Gastroesophageal sphincter (tissue), 4 donors: ENCODE measurements around the gene TEX22. TPM values are rescaled to one million over a fixed set of nuclear protein-coding genes. Genes with fewer than 3 reads are reported as not detected.
A peak's percentile ranks its signal among the peaks of the same experiment; 100 is the strongest.

Source experiments
- ATAC-seq: fragments of 150-250 bp; one replicate; pipeline ENCODE4 v1.9.1; 2016; ENCODE audit warnings: mild to moderate bottlenecking, moderate library complexity
- H3K27ac ChIP-seq, 4 donors: fragments of 200-600 bp; sonication (generic) in 3 of 4; 1 replicate in 3 of 4; 2 replicates in 1 of 4; pipeline ENCODE4 v1.5.1; 2016 to 2019
- H3K27me3 ChIP-seq: fragments of 200-600 bp; sonication (generic); one replicate; pipeline ENCODE4 v1.5.1; 2019
- H3K36me3 ChIP-seq, 2 donors: fragments of 200-600 bp; sonication (generic); one replicate each; pipeline ENCODE4 v1.5.1; 2019; ENCODE audit warnings: control low read depth in 1 of 2
- H3K4me1 ChIP-seq, 3 donors: fragments of 200-600 bp; sonication (generic); 1 replicate in 2 of 3; 2 replicates in 1 of 3; pipeline ENCODE4 v1.5.1; 2016 to 2019; ENCODE audit warnings: control low read depth in 2 of 3
- H3K4me3 ChIP-seq, 2 donors: fragments of 200-600 bp; sonication (generic); one replicate each; pipeline ENCODE4 v1.5.1; 2019; ENCODE audit warnings: mild to moderate bottlenecking in 1 of 2, moderate library complexity in 1 of 2
- H3K9me3 ChIP-seq, 3 donors: fragments of 200-600 bp; sonication (generic); one replicate each; pipeline ENCODE4 v1.5.1; 2017 to 2019; ENCODE audit warnings: control low read depth in 2 of 3
- EP300 ChIP-seq: sonication (generic); formaldehyde crosslinking; IDR thresholded peaks from one replicate; pipeline ENCODE4 v1.6.1; 2017; ENCODE audit warnings: antibody characterized with exemption, mild to moderate bottlenecking
- POLR2A ChIP-seq, 2 donors: fragments of 450-650 bp; IDR thresholded peaks; one replicate each; pipeline ENCODE4 v1.6.1; 2017; ENCODE audit warnings: antibody characterized with exemption in 2 of 2, mild to moderate bottlenecking in 2 of 2, moderate library complexity in 1 of 2
- POLR2AphosphoS5 ChIP-seq: sonication (generic); formaldehyde crosslinking; IDR thresholded peaks from one replicate; pipeline ENCODE4 v1.6.1; 2017; ENCODE audit warnings: antibody characterized with exemption
- WGBS, 2 donors: methylation state at CpG; one replicate each; pipeline ENCODE4 v1.1.5; 2018; ENCODE audit warnings: low coverage in 1 of 2; 5-methylcytosine and 5-hydroxymethylcytosine counted together
- total RNA-seq, 4 donors: library from RNA; depleted of rRNA; stranded (reverse); fragments of >200 nt; gene quantifications; one replicate each; pipeline ENCODE4 v1.1.0, GENCODE V29; 2016
- TF ChIP-seq, protein P1 (sequence below), 4 experiments: fragments of 200-600 bp in 2 of 4; fragments of 450-650 bp in 2 of 4; sonication (generic) in 1 of 4; IDR thresholded peaks; one replicate each; pipeline ENCODE4 v1.5.1; 2017 to 2019; ENCODE audit warnings: antibody characterized with exemption in 4 of 4, mild to moderate bottlenecking in 2 of 4, moderate library complexity in 2 of 4

TEX22 gene
- total RNA-seq, 4 donors from 2014 or later = 0.42 TPM; not detected in 3

DNA sequence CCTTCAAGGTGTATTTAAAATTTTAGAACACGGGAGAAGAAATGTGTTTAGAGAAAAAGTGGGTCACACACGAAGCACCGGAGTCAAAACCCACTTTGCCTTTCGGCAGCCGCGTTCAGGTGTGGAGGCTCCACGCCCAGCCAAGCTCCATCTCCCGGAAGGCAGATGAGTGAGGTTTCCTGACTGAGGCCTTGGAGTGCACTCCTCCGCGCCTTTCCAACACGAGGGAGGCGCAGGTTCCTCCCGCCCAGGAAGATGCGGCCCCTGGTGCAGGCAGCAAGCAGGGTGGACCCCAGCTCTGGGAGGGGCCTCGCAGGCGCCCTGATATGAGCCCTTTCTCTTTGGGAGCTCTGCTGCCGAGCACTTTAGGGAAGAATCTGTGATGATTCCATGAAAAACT, 43.8 kb downstream of the TEX22 start:
- WGBS, 2 donors = 65 to 93% methylated on average over 6 to 11 of the region's 17 CpGs
- H3K4me3 ChIP-seq = no peak overlapping the region
- TF ChIP-seq POLR2A (IDR thresholded peaks at IDR 0.05) (no peak), EP300 (no peak), POLR2AphosphoS5 (no peak)
- TF ChIP-seq, protein P1, sequence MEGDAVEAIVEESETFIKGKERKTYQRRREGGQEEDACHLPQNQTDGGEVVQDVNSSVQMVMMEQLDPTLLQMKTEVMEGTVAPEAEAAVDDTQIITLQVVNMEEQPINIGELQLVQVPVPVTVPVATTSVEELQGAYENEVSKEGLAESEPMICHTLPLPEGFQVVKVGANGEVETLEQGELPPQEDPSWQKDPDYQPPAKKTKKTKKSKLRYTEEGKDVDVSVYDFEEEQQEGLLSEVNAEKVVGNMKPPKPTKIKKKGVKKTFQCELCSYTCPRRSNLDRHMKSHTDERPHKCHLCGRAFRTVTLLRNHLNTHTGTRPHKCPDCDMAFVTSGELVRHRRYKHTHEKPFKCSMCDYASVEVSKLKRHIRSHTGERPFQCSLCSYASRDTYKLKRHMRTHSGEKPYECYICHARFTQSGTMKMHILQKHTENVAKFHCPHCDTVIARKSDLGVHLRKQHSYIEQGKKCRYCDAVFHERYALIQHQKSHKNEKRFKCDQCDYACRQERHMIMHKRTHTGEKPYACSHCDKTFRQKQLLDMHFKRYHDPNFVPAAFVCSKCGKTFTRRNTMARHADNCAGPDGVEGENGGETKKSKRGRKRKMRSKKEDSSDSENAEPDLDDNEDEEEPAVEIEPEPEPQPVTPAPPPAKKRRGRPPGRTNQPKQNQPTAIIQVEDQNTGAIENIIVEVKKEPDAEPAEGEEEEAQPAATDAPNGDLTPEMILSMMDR (IDR thresholded peaks at IDR 0.05) = no peak
- no peak for ATAC-seq
- H3K27me3 ChIP-seq = no peaks in the 10 kb centered on the region
- H3K36me3 ChIP-seq = peaks cover 0 to 71% of the 10 kb centered on the region in 2 donors
- H3K9me3 ChIP-seq = no peaks in the 10 kb centered on the region
- H3K4me1 ChIP-seq = peaks cover 0 to 34% (median 0%) of the 10 kb centered on the region in 3 donors
- no peak overlapping the region for H3K27ac ChIP-seq

DNA sequence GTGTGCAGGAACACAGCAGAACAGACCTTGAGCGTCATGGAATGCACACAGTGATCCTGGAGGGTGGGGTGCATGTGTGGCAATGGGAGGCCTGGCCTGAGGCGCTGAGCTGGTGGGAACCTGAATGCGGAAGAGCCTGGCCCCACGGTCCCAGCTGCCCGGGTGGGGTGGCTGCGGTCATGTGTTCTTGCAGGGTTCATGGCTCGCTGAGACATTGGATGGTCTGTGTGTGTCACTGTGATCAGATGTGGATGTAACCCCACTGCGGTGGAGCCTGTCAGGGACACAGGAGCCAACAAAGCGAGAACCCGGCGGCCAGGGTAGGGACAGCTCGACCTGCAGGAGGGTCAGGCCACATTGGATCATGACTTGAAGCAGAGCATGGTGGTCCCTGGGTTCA, 44.5 kb downstream of the TEX22 start:
- Histone ChIP-seq H3K4me1 (peaks cover 0 to 30% (median 0%) of the 10 kb centered on the region in 3 donors), H3K27ac (no peak overlapping the region), H3K27me3 (no peaks in the 10 kb centered on the region), H3K4me3 (no peak overlapping the region), H3K9me3 (no peaks in the 10 kb centered on the region), H3K36me3 (peaks cover 0 to 73% of the 10 kb centered on the region in 2 donors)
- WGBS, 2 donors = 80% methylated on average over 1 of the region's 12 CpGs; no CpG with 5 or more reads in 1 of the 2 donors
- TF ChIP-seq POLR2A (IDR thresholded peaks at IDR 0.05) = no peak
- TF ChIP-seq, protein P1 (IDR thresholded peaks at IDR 0.05) = no peak
- peak; percentile 4 for ATAC-seq

DNA sequence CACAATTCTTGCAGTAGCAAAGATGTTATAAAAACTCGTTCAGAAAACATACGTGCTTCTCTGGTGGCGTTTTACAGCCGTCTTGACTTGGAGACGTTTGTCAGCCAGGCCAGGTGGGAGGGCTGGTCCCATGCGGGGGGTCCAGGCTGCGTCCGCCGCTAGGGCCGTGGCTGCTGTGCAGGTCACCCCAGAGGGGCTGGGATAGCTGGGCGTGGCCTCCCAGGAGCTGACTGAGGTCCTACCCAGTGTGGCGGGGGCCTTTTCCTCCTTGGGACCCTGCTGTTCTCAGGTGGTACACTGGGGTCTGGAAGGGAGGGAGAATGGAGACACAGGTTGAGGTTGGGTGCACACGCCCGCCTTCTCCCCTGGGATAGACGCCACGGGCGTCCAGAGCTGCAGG, 46.5 kb downstream of the TEX22 start:
- no peaks in the 10 kb centered on the region for H3K27me3 ChIP-seq
- peaks cover 0 to 30% (median 11%) of the 10 kb centered on the region in 3 donors for H3K4me1 ChIP-seq
- no peaks in the 10 kb centered on the region for H3K9me3 ChIP-seq
- ATAC-seq = no peak
- no peak overlapping the region for H3K27ac ChIP-seq
- peaks cover 0 to 62% of the 10 kb centered on the region in 2 donors for H3K36me3 ChIP-seq
- WGBS, 2 donors = 85 to 100% methylated on average over 1 to 5 of the region's 17 CpGs
- no peak for TF ChIP-seq POLR2A (IDR thresholded peaks at IDR 0.05)
- TF ChIP-seq EP300 = no peak
- TF ChIP-seq, protein P1 (IDR thresholded peaks at IDR 0.05) = no peak
- TF ChIP-seq POLR2AphosphoS5 = no peak
- H3K4me3 ChIP-seq = no peak overlapping the region

DNA sequence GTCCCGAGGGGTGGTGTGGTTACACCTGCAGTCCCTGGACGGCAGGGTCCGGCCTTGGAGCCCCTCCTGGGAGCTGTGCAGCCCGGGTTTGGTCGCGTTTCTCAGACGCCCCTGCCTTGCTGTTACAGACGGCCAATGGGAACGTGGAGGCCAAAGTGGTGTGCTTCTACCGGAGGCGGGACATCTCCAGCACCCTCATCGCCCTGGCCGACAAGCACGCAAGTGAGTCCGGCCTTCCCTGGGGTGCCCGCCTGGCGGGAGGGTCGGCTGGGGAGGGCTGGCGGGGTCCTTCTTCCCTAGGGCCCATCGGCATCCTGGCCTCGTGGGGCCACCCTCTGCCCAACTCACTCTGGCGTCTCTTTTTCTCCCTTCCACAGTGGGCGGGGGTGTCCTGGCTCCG, 47.0 kb downstream of the TEX22 start:
- H3K4me3 ChIP-seq = no peak overlapping the region
- 80 to 86% methylated on average over 1 to 6 of the region's 24 CpGs for WGBS, 2 donors
- H3K4me1 ChIP-seq = peaks cover 0 to 28% (median 11%) of the 10 kb centered on the region in 3 donors
- TF ChIP-seq, protein P1 (IDR thresholded peaks at IDR 0.05) = no peak
- no peak for TF ChIP-seq POLR2AphosphoS5
- H3K36me3 ChIP-seq = peaks cover 0 to 62% of the 10 kb centered on the region in 2 donors
- H3K27ac ChIP-seq = no peak overlapping the region
- no peak for ATAC-seq
- no peaks in the 10 kb centered on the region for H3K9me3 ChIP-seq
- H3K27me3 ChIP-seq = no peaks in the 10 kb centered on the region

DNA sequence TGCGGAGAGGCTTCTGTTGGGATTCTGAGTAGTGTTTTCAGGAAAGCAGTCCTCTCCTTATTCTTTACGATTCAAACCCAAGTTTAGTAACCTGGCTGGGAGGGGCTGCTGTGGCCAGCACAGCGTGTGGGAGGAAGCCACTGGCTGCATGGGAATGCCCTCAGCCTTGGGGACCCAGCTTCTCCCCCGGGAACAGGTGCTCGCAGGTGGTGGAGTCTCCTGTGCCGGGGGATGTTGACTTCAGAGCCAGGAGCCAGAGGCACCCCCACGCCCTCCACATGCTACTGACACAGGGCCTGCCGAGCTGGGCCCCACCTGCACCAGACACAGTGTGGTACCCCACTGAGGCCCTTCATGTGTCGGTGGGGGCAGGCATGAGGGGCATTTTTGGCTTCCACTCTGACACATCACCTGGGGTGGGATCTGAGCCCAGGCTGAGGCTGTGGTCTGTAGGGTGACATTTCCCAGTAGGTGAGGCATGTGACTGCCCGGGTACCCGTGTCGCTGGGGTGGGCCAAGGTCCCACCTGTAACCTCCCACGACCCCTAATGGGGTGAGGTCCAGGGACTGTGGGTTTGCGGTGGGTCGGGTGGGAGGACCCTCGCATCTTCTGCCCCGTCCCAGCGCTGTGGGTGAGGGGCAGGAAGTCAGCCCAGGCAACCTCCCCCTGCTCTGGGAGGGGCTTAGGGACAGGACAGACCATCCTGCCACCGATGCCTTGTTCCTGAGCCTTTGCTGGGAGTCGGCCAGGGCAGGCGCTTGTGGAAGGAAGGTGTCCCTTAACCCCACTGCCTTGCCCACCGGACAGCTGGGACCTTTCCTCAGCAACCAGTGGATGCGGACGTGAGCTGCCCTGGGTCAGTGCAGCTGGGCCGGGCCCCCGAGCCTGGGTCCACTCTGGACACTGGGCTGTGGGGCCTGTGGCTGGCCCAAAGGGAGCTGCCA, 47.8 kb downstream of the TEX22 start:
- no peak for TF ChIP-seq POLR2A (IDR thresholded peaks at IDR 0.05)
- TF ChIP-seq, protein P1 (IDR thresholded peaks at IDR 0.05) = no peak
- no peak for TF ChIP-seq EP300
- no peak for TF ChIP-seq POLR2AphosphoS5
- no peak overlapping the region for H3K27ac ChIP-seq
- ATAC-seq = no peak
- H3K4me3 ChIP-seq = no peak overlapping the region
- peaks cover 0 to 62% of the 10 kb centered on the region in 2 donors for H3K36me3 ChIP-seq
- 85% methylated on average over 4 of the region's 26 CpGs; no CpG with 5 or more reads in 1 of the 2 donors for WGBS, 2 donors
- no peaks in the 10 kb centered on the region for H3K27me3 ChIP-seq
- no peaks in the 10 kb centered on the region for H3K9me3 ChIP-seq
- peaks cover 0 to 26% (median 11%) of the 10 kb centered on the region in 3 donors for H3K4me1 ChIP-seq
